NCI-H2107 treated with DMSO at 0.1 percent for 48 hours (cell line): ENCODE data around the gene RING1.

ENCODE experiments used
- DNase-seq: peaks from one replicate; lab custom pipeline; 2025; ENCODE audit not compliant: unreplicated experiment; lab: John Stamatoyannopoulos, UW

Gene RING1

GRCh38 chr6:33171880-33172687 is 36.2 kb upstream of the RING1 start:
- no peak for DNase-seq

DNA sequence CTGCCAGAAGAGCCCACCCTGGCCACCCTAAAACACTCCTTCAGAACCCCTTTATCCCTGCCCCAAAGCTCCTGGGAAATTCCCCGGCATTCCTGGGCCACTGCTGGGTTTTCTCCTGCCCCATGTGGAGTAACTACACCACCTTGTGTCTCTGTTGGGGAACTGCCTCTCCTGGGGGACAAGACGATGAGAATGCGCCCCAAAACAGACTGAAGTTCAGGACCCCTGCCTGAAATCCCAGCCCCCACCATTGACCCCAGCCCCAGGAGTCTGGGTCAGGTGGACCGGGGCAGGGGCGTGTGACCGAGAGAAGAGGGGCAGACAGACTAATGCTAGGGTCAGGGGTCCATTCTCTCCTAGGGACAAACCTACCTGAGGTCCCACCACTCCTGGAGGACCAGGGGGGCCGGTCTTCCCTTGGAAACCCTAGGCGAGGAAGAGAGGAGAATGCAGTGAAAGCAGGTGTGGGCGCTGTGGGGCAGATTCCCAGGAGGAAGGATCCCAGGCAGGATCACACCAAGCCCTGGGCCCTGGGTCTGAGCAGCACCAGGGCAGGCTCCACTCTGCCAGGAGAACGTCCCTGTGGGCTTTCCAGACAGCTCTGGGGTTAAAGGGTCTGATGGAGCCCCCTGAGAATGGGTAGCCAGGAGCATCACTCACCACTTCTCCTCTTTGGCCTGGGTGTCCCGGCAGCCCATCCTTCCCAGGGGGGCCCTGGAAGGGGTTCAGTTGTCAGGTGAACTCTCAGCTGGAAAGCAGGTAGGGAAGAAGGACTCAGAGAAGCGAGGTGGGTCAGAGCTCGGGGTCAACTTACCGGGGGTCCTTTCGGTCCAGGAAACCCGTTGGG is 35.4 kb upstream of the RING1 start:
- peak; percentile 3 for DNase-seq

DNA sequence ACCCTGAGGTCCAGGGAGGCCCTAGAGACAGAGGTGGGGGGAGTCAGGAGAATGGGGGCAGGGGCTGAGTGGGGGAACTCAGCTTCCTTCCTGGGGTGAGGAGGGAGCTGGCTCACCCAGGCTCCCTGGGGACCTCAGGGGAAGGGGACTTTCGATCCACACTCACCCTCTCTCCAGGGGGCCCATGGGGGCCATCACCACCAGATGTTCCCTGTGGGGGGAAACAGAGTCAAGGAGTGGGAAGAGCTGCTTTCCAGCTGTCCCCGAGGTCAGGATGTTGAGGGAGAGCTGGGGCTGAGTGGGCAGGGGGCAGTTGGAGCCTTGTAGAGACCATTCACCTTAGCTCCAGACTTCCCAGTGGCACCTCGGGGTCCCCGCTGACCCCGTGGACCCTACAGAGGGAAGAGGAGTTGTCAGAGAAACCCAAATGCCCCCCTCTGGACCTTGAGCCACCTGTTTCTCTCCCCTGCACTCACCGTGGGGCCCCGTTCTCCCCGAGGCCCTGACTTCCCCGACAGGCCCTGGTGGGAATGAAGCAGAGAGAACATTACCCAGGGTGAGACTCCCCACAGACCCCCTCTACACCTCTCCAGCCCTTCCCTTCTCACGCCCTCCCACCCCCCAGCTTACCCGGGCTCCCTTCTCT is 34.6 kb upstream of the RING1 start:
- no peak for DNase-seq

- no peak for DNase-seq
Observed at GRCh38 chr6:33174784-33175183, 33.5 kb upstream of the RING1 start.

GRCh38 chr6:33175436-33176069 is 32.7 kb upstream of the RING1 start:
- no peak for DNase-seq

DNA sequence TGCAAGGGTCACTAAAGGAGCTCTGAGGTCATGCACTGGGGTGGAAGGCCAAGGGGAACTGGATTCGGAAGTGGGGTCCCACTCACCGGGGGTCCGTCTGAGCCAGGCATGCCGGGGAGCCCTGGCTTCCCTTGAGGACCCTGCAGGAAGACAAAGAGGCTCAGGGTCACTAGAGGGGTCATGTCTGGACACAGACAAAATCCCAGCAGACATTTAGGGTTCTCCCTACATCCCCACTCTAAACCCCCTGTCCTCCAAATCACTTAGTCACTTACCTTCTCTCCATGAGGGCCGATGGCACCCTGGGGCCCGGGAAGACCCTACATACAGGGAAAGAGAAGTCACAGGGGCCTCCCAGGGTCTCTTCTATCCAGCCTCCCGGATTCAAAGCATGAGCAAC is 31.4 kb upstream of the RING1 start:
- DNase-seq, result no peak

- no peak for DNase-seq
Observed at GRCh38 chr6:33177552-33178446, 30.5 kb upstream of the RING1 start.

- DNase-seq, result no peak
Observed at GRCh38 chr6:33178755-33179475, 29.4 kb upstream of the RING1 start.

- no peak for DNase-seq
Observed at GRCh38 chr6:33181141-33181540, 27.2 kb upstream of the RING1 start.

GRCh38 chr6:33183071-33183683 is 25.1 kb upstream of the RING1 start:
- DNase-seq, result no peak

GRCh38 chr6:33185190-33185589 is 23.1 kb upstream of the RING1 start:
- DNase-seq, result no peak

DNA sequence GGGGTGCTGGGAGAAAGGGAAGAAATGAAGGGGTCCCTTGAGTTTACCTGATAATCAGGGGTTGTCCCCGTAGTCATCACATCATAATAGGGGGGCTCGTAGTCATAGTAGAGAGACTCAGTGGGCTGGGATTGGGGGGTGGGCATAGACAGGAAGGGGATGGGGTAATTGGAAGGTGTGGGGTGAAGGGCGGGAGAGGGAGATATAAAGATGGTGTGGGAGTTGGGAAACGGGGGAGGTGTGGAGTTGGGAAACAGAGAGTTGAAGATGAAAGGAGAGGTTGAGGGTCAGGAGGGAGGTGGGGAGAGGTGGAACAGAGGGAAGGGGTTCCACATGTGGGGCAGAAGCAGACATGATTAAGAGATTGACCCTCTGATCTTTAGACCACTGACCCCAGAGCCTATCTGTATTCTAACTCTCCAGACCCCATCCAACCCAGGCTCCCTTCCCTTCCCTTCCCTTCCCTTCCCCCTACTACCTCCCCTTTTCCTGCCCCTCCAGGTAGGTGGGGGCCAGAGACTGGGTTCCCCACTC is 22.6 kb upstream of the RING1 start:
- no peak for DNase-seq

DNA sequence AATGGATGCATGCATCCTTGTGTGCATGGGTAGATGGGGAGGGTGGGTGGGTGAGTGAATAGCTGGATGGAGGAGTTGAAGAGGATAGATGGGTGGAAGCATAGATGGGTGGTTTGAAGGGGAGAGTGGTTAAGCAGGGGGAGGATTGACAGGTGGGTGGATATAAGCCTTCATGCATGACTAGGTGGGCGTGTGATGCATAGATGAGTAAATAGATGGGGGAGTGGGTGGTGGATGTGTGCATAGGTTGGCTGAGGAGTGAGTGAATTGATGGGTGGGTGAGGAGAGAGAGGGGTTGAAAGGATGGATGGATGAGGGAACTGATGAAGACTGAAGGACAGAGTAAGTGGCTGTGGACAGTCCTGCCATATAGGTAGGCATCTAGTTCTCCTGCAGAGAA is 20.5 kb upstream of the RING1 start:
- DNase-seq, result no peak

DNA sequence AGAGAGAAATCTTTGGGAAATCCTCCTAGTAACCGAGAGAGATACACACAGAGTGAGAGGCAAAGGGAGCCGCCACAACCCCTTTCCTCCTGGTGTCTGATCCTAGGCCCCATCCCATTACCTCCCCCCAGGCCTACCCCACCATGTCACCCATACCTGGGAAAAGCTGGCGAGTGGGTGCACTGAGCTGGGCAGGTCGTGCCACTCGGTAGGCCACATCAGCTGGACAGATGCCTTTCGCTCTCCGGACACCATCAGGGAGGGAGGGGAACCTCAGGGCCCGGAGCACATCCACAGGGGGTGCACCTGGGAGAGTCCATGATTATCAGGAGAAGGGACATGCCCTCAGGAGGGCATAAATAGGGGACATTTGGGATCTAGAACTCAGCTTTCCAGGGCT is 19.1 kb upstream of the RING1 start:
- no peak for DNase-seq

- no peak for DNase-seq
Observed at GRCh38 chr6:33189625-33190448, 18.5 kb upstream of the RING1 start.

- no peak for DNase-seq
Observed at GRCh38 chr6:33190504-33191107, 17.7 kb upstream of the RING1 start.

GRCh38 chr6:33191383-33192104 is 16.8 kb upstream of the RING1 start:
- no peak for DNase-seq
